ENCODE data around the gene XPO5.
A peak's percentile ranks its signal among the peaks of the same experiment; 100 is the strongest.
"Not testable (repeated sequence)": the region's sequence is repeated elsewhere in the genome, so short reads cannot be mapped to it uniquely, and the experiment has no call there.

XPO5 gene

DNA sequence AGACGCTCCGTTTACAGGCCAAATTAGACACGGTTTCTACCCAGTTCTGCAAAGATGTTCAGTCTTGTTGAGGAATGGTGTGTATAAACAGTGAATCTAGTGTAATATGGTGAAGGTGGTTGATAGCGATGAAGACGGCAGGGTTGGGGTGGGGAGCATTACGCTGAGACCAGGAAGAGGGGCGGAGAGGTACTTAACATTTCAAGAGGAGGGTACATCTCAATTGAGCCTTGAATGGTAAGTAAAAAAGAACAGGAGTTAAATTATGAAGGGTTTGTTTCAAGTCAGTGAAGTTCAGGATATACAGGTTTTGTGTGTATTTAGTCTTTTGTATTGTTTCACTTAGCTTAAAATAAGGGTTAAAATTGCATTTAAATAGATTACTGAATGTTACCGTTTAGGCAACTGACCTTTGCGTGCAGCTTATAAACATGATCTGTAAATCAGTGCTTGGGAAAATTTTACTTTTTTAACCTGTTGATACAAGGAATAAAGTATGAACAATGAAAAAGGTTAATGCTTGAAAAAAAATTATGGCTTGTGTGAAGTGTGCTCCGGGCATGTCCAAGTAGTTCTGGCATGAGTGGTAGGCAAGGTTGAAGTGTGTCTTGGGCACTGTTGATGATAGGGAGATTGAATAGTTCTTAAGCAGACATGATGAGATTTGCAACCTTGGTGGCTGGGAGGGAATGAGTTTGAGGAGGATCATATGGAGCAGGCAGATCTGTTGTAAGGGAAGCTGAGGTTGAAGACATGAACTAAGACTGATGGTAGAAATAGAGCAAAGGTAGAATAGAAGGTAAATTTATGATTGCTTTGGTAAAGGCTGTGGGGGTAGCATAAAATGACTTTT, 58.1 kb downstream of the XPO5 start:
- no peak for DNase-seq (ENCODE audit: low read depth)

DNA sequence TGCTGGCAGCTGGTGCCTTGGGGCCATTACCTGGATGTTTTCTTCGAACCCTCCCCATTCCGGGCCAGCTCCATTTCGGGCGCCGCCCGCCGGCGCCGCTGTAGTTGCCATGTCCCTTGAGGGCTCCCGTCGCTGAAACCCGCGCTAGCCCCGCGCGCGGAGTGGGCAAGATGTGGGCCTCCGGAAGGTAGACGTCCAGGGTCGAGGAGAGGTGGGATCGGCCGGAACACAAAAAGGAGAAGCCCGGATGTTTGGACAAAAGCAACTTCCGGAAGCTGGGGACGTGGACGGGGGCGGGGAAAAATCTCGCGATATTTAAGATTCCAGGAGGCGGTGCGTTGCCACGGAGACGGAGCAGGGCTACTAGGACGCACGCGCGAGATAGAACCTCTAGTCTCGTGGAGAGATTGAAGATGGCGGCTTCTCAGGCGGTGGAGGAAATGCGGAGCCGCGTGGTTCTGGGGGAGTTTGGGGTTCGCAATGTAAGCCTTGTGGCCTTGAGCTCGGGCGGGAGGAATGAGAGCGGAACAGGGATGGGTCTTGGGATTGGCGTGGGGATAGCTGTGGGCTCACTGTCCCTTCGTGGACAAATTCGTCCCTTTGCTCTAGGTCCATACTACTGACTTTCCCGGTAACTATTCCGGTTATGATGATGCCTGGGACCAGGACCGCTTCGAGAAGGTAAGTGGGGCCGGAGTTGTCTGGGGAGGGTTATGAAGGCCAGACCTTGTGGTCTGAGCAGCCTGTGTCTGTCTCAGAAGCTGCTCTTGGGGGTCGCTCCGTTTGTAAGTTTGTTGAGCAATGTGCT, 58.9 kb downstream of the XPO5 start, which contains the start of the genes POLR1C and YIPF3:
Gene POLR1C (plus strand): TSS at position 393 of the 808 bp plus-strand sequence. CDS start 21 bp downstream, at position 414.
Gene YIPF3 (minus strand): TSS at position 230 of the 808 bp plus-strand sequence. CDS start 119 bp downstream, at position 111.
- DNase-seq (ENCODE audit: low read depth): peak; percentile 94

DNA sequence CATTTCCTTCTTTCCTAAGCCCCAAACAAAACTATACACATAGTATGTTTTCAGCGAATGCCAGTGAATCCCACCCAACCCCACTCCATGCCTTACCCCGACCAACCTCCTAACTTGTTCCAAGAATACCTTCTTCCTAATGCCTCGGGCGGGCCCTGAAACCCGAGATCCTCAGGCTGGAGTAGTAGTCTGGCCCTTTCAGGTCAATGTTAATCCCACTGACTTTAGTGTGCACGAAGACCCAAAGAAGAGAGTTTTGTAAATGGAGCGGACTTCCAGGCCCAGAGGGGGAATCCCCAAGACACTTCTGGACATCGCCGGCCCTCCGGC, 59.5 kb downstream of the XPO5 start:
- DNase-seq (ENCODE audit: low read depth): no peak

DNA sequence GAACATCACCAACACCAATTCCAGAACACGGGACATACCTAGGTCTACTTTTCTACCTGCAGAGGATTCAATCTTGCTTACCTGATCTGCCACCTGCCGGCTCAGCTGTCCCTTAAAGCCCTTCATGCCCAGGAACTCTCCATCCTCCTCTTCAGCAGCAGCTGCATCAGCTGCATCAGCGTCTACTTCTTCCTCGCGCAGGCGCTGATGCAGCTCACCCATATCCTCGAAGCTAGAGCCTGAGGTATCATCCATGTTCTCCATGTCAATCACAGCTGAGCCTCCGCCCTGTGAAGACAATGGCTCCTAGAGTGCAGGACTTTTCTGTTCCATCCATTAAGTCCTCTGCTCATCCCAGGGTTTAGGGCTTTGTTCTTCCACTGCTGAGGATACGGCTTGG, 60.0 kb downstream of the XPO5 start:
- DNase-seq (ENCODE audit: low read depth): no peak

DNA sequence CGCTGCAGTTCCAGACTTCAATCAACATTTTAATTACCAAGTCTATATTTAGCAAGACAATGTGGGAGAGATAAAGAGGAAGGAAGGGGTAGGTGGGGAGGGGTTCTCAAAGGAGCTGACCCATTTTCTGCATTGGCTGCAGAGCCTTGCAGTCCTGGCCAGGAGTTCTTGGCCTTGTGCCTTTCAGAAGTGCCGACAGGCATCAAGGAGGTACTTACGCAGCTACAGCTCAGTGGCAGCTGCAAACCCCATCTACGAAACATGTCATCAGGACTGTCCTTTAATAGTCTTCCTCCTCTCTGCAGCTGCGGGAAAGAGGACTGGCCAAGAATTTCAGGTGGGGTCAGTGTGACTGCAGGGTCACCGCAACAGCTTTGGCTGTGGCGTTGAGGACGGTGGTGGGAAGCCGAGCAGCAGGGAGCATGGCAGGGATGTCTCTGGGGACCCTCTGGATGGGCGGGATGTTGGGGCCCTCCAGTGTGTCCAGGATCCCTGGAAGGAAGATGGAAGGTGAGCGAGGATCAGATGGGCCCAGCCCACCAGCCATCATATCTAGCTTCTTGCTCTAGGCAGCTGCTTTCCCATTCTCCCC, 63.9 kb downstream of the XPO5 start:
- DNase-seq (ENCODE audit: low read depth): no peak

DNA sequence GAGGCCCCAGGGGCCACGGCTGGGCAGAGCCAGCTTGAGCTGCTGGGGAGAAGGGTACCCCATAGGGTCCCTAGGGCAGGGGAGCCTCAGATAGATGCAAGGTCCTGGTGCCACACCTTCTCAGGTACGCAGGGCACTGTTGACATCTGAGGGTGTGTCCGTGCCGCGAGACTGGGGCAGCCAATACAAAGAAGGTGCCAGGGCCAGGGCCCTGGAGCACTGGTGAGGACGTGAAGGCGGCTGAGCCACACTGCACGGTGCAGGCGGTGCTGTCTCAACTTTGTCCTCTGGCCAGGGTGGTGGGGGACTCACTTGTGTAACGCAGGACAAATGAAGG, 65.0 kb downstream of the XPO5 start:
- DNase-seq (ENCODE audit: low read depth): no peak

DNA sequence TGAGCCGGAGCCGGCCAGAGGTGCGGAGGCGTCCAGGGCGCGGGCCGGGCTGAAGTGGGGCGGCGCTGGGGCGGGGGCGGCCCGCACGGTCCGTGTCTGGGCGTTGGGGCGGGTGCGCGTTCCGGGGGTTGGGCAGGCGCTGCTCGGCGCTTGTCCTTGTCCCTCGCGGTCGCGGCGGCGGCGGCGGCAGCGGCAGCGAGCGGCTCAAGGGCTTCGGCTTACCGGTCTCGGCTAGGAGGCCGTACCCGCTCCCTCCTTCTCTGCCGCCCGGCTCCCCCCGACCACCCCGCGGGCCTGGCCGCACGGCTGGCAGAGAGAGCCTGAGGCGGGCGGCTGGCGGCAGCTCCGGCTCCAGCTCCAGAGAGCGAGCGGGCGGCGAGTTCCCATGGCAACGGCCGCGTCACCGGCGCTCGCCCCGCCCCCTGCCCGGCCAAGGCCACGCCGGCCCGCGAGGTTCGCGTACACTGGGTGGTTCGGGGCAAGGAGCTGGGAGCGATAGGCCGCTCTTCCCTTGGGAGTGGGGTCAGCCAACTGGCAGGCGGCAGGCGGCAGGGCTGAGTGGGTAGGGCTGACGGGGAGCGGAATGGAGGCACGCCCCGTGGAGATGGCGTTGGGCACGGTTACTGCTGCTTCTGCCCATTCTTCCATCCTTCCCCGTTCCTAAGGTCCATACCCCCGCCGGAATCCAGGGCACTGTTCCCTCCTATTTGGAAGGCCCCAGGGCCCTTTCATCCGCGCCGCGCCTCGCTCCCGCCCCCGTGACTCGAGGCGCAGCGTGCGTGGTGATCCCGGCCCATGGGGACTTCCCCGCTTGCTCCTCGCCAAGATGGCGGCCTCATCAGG, 65.6 kb downstream of the XPO5 start, which contains the start of gene LRRC73:
Gene LRRC73 (minus strand): TSS at position 363 of the 843 bp plus-strand sequence. CDS start 561 bp downstream, outside the sequence.
- peak; percentile 63 for DNase-seq (ENCODE audit: low read depth)

DNA sequence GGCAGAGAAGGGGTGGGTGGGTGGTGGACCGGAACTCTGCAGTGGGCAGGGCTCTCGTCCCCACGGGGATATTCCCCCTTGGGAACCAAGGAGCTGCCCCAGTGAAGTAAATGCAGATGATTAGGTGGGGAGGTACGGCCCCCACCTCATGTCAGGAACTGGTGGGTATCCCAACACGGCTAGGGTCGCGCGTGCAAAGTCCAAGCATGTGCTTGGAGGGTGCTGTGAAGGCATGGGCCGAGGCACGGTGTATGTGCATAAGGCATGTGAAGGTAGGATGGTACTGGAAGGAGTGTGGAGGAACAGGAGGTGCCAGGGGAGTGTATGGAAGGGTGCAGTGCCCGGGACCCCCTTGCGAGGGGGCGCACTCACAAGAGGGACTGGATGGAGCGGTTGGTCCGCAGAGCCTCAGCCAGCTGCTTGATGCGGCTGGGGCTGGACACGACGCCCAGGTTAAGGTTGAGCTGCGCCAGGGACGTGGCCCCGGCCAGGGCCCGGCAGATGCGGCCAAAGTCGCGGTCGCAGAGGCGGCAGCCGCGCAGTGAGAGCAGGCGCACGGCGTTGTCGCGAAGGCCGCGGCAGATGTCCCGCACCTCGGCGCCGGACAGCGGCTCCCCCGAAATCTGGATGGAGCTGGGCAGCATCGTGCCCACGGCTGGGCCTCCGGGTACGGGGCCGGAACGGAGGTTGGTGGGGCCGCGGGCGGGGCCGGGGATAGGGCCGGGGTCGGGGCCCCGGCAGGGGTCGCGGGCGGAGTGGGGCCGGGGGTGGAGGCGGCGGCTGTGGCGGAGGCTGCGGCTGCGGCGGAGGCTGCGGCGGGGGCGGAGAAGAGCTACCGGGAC, 66.5 kb downstream of the XPO5 start:
- no peak for DNase-seq (ENCODE audit: low read depth)

DNA sequence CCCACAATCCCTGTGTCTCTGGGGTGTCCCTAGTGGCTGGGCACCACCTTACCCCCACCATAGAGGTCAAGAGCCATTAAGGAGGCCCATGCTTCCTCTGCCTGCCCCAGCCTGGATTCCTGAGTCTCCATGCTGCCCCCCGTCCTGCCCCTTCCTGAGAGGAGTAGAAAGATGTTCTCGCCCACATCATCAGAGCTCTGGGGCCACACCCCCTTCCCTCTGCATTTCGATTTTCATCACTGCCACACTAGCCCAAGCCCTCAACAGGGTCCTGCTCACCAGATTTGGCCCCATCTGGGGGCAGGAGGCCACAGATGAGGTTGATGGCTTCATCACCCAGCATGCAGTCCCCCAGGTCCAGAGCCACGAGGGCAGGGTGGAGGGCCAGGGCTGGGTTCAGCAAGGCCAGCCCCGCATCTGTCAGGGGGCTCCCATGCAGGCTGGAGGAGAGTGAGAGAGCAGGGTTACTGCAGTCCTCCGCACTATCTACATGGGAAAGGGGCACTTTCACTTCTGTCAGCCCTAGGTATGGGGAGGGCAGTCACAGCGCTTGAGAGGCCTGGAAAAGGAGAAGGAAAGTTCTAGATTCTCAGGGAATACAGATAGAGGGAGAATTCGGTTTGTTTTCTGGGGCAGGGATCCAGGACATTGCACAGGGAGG, 67.2 kb downstream of the XPO5 start:
- DNase-seq (ENCODE audit: low read depth): no peak

DNA sequence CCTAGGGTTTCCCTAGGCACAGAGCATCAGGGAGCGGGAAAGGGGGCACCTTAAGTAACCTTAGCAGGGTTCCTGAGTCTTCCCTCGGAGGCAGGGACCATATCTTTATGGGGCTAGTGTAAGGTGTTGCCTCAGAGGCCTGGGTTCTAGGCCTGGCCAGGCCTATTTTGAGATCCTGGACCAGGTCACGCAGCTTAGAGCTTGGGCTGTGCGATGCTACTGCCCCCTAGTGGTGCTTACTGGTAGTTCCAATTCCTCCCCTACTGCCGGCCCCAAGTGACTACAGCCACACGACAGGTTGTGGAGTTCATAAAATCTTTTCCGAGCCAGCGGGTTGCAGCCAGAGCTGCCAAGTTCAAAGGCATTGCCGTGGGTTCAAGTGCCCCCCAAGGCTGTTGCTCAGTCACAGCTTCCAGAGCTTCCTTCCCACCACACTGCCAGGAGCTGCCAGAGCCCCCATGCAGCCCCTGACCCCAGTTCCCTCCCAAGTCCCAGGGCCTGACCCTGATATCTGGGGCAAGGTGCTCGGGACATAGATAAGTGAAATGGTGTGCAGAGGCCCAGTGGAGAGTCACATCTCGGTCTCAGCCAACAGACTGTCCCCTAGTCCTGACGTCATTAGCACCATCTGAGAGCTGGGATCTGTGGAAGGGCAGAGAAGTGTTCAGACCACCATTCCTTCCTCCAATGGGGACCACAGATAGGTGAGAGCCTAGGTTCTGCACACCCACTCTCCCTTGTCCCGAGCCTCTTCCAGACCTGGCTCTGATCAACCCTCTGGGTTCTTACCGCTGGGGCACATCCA, 69.0 kb downstream of the XPO5 start:
- peak; percentile 71 for DNase-seq (ENCODE audit: low read depth)

DNA sequence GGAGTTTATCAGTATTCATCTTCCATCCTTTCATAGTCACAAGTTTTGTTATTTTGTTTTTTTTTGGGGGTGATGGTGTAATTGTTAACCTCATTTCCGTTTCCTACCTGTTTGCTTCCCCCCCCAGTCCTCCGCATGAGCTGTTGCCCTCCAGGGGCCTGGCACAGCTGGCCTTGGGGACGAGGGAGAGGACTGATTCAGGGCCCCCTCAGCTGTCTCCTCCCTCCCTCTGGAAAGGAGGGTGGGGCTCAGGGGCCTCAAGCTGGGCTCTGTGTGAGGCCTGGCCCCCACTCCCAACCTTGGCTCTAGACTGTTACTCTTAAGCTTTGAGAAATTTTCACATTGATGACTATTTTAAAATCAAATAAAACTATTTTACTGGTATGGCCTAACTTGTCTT, 69.7 kb downstream of the XPO5 start:
- DNase-seq (ENCODE audit: low read depth): no peak

DNA sequence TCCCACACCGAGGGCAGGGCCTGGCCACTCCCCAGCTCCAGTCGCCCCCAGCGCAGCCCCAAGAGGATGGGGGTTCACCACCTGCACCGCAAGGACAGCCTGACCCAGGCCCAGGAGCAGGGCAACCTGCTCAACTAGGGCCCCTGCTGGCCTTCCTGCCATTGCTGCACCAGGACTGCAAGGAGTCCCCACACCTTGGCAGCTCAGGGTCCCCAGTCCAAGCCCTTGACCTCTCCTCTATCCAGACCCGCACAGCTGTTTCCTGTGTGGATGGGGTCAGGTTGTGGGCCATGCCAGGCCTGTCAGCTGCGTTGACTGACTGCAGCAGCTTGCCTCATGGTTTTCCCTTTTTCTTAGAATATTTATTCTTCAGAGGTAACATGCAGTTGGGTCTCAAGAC, 70.1 kb downstream of the XPO5 start:
- no peak for DNase-seq (ENCODE audit: low read depth)

DNA sequence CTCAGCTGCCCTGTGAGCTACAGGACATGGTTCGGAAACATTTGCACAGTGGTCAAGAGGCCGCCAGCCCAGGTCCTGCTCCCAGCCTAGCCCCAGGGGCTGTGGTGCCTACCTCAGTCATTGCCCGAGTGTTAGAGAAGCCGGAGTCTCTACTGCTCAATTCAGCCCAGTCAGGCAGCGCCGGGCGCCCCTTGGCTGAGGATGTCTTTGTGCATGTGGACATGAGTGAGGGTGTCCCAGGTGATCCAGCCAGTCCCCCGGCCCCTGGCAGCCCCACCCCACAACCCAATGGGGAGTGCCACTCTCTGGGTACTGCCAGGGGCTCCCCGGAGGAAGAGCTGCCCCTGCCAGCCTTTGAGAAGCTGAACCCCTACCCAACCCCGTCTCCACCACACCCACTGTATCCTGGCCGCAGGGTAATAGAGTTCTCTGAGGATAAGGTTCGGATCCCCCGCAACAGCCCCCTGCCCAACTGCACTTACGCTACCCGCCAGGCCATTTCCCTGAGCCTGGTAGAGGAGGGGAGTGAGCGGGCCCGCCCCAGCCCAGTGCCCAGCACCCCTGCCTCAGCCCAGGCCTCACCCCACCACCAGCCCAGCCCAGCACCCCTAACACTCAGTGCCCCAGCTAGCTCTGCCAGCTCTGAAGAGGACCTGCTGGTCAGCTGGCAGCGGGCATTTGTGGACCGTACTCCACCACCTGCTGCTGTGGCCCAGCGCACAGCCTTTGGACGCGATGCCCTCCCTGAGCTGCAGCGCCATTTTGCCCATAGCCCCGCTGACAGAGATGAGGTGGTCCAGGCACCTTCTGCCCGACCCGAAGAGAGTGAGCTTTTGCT, 70.9 kb downstream of the XPO5 start:
- DNase-seq (ENCODE audit: low read depth): no peak

DNA sequence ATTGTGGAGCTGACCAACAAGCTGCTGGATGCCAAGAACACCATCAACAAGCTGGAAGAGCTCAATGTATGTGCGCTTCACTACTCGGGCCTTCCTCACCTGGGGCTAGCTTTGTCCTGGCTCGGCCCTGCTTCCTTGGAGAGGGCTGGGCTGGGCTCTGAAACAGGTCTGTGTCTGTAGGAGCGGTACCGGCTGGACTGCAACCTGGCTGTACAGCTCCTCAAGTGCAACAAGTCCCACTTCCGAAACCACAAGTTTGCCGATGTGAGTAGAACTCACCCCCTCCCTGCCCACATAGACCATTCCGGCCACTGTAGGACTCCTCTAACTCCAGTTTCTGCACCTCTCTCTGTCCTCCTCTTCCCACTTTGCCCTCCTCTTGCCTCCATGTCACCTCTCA, 72.4 kb downstream of the XPO5 start:
- DNase-seq (ENCODE audit: low read depth): no peak

DNA sequence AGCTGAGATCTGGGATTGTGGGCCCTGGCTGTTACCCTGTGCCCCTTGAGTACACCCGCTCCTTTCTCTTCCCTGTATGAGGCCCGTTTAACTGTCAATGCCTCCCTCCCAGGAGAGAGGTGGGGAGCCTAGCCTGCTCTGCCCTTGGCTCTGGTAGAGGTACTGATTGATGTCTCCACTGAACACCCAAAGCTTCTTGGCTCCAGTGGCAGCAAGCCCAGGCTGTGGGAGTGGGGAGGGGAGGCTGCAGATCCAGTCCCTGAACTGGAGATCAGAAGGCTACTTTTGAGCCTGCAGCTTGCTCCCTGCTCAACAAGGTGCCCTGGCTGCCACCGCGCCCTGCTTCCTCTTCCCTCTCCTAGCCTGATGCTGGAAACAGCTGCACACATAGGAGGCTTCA, 73.2 kb downstream of the XPO5 start:
- DNase-seq (ENCODE audit: low read depth): no peak

DNA sequence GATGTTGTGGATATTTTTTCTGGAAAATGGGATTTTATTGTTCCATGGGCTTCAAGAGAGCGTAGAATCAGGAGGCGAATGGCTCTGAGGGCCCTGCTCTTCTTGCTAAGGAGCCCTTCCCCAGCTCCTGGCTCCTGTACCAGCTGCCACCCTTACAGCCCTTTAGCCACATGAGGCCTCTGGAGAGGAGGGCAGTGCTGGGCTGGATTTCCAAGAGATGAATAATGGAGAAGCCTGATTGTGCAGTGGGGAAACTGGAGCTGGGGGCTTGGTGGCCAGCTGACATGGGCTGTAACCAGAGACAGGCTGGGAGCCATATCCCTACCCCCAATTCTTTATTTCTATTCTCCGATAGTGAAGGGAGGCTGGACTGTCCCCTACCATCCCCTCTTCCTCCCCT, 74.9 kb downstream of the XPO5 start:
- DNase-seq (ENCODE audit: low read depth): no peak

DNA sequence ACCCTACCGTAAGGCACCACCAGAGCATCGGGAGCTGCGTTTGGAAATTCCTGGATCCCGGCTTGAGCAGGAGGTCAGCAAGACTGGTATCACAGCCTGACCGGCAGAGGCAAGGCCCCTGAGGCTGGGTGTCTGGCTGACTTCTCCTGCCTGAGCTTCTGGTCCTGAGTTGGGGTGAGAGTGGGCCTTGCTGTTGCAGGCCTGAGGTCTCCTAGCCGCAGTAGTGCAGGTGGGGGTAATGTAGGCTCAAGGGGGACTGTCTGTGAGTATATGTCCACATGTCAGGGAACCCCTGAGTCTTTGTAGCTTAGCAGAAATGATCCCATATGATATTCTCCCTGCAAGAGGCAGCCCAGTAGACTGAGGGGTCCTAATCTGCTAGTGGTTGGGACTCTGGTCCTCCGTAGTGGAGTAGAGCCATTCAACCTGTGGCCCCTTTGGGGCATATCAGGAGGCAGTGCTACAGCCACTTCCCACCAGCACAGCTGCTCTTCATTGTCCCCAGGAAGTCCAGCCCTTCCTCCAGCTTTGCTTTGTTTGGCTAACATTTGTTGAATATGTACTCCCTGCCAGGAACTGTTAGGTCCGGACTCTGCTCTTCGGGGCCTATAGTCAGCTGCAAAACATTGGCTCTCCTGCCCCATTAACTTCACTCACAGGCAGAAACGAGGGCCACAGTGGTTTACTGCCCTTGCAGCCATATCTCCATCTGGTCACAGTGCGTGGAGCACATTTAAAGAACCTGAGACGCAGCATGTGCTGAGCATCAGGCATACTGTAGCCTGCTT, 76.6 kb downstream of the XPO5 start:
- DNase-seq (ENCODE audit: low read depth): no peak

DNA sequence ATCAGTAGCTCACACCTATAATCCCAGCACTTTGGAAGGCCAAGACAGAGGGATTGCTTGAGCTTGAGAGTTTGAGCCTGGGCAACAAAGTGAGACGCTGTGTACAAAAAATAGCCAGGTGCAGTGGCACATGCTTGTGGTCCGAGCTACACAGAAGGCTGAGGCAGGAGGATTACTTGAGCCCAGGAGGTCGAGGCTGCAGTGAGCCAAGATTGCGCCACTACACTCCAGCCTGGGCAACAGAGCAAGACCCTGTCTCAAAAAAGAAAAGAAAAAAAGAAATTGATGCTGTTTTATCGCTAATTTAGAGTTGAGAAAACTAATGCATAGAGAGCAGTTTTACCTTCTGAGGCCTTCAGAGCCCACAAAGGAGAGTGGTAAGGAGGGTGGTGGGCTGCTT, 77.5 kb downstream of the XPO5 start:
- DNase-seq (ENCODE audit: low read depth): not testable (repeated sequence)

All from activated T-cell treated with anti-CD3 and anti-CD28 coated beads for 1 hour (primary cell).